PC-9 (cell line): ENCODE data around the gene PCSK5.

Experiments used
- EZH2 ChIP-seq: fragments of 200-600 bp; sonication (generic); IDR thresholded peaks from 2 replicates; pipeline ENCODE4 v1.8.0; 2017; ENCODE audit warnings: antibody characterized with exemption, low read depth
- TF ChIP-seq, protein P1 (sequence below): fragments of 200-600 bp; sonication (generic); conservative IDR thresholded peaks from 2 replicates; pipeline ENCODE4 v1.6.1; 2017; ENCODE audit warnings: mixed run types, antibody characterized with exemption, mild to moderate bottlenecking, moderate library complexity

DNA sequence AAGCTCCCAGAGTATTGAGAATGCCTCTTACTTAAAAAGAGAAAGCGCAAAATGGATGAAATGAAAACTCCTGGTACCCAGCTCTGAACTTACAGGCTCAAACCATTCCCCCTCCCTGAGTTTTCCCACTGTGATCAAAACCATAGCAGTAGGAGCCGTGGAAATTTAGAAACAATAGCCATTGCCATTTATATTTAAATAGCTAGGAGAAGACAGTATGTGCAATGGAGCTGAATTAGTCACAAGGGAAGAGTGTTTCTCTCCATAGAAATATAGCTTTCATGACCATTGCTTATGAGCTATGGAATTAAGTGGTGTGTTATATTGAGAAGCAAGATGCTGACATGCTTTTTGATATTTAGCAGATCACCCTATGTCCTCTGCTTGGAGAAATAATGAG lies 84.6 kb downstream of the PCSK5 start:
- TF ChIP-seq, protein P1, sequence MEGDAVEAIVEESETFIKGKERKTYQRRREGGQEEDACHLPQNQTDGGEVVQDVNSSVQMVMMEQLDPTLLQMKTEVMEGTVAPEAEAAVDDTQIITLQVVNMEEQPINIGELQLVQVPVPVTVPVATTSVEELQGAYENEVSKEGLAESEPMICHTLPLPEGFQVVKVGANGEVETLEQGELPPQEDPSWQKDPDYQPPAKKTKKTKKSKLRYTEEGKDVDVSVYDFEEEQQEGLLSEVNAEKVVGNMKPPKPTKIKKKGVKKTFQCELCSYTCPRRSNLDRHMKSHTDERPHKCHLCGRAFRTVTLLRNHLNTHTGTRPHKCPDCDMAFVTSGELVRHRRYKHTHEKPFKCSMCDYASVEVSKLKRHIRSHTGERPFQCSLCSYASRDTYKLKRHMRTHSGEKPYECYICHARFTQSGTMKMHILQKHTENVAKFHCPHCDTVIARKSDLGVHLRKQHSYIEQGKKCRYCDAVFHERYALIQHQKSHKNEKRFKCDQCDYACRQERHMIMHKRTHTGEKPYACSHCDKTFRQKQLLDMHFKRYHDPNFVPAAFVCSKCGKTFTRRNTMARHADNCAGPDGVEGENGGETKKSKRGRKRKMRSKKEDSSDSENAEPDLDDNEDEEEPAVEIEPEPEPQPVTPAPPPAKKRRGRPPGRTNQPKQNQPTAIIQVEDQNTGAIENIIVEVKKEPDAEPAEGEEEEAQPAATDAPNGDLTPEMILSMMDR = no peak
- no peak for TF ChIP-seq EZH2
